IPS-NIHi7 (cell line): ENCODE data around the gene NDUFAF7.
"Not testable (repeated sequence)": the region's sequence is repeated elsewhere in the genome, so short reads cannot be mapped to it uniquely, and the experiment has no call there.

Source experiments
- DNase-seq: peaks from one replicate; pipeline ENCODE4 v3.0.0; 2012; ENCODE audit warnings: mixed read lengths; ENCODE audit errors: extremely low spot score

Gene NDUFAF7

DNA sequence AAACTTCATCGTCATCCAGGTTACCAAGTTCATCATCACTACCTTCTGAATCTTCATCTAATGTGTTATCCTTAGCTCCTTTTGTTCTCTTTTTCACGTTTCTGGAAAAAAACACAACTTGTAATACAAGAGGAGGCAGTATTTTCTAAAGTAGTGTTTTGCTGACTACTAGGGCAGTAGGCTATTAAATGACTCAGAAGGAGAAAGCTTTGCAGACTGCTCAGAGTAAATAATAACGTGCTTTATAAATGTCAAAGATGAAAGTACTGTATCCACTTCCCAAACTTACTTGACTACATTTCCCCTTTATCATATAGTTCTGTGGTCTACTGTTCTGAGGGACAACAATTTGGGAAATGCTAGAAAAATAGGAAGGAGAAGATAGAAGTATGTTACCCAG is 19.5 kb upstream of the NDUFAF7 start:
- DNase-seq, result no peak

DNA sequence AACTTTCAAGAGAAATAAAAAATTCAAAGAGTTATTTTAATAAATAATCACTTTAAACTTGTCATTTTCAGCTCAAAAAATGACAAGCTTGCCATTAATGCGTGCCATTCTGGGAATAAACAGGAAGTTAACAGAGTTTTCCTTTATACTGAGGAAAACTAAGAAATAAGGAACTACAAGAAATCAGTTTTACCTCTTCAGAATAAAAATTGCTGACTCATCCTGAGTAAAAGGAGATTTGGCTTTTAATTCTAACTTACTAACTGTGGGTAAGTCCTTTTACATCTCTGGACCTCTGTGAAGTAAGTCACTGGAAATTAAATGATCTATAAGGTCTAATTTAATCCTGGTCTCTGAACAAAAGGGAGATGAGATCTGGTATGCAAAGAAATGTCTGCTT is 16.2 kb upstream of the NDUFAF7 start:
- DNase-seq, result no peak

DNA sequence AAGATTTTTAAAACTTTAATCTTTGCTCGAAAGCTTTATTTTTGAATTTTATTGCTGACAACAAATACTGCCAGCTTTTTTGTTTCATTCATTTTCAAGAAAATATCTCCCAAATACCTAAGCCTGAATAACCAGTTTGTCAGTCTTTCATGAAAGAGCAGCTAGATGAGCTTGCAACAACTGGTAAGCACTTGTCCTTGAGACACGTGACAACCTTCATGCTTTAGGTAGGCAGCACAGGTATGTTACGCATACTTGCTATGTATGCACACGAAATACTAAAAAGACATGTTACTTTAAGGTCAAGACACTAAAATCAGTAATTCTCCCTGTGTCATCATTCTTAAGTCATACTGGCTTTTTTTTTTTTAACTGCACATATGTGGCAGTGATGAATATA is 12.4 kb upstream of the NDUFAF7 start:
- no peak for DNase-seq

DNA sequence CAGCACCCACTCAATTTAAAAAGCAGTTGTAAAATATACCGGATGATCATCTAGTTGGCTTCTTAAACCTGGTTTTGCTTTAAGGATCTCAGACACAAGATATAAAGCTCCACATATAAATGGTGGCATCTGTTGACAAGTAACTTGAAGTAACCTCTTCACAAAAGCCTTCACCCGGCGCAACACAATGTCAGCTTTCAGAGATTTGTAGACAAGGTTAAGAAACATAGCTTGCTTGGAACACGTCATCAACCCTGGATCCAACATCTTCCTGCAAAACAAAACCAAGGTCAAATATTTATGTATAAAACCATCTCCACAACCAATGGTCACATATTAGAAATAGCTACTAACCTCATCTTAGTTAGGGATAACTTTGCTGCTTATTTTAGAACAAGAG is 8.3 kb upstream of the NDUFAF7 start:
- no peak for DNase-seq

DNA sequence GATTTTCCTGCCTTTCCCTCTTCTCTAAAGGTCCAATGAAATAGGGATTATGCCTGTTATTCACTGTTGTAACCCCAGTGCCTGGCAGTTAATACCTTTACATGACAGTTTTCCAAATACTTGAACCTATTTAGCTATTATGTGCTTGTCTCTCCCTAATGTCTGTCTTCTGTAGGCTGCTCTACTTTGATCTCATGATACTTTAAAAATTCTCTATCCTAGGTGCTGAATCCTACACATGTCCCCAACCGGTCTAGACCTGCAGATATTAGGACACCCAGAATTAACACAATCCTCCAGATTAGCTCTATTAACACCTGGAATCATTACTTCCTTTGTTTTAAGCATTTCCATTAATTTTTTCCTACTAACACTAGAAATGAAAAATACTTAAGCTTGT is 7.4 kb upstream of the NDUFAF7 start:
- DNase-seq, result no peak

DNA sequence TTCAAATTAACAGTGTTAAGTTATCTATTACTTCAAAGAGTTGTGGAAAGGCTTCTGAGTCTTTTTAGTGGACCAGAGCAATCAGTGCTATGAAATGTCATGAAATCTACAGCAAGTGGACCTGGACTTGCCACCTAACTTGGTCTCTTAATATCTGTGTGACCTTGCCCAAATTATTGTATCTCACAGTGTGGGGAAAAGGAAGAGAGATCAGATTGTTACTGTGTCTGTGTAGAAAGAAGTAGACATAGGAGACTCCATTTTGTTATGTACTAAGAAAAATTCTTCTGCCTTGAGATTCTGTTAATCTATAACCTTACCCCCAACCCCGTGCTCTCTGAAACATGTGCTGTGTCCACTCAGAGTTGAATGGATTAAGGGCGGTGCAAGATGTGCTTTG is 6.3 kb upstream of the NDUFAF7 start:
- DNase-seq, result not testable (repeated sequence)

DNA sequence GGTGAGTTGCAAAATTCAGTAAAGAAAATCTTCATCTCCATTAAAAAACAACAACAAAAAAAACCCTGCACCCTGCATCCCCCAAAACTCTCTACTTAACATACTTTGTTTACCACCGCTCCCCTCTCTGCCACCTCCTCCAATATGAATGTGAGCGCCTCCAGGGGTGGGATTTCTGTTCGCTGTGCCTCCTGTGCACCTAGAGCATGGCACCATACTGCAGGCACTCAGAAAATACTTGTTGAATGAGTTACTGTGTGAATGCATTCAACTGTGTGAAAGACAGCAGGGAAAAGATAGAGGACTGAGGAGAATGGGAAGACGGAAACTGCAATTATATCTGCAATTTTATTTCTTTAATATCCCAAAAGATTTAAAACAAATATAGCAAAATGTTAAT is 4.6 kb upstream of the NDUFAF7 start:
- no peak for DNase-seq

DNA sequence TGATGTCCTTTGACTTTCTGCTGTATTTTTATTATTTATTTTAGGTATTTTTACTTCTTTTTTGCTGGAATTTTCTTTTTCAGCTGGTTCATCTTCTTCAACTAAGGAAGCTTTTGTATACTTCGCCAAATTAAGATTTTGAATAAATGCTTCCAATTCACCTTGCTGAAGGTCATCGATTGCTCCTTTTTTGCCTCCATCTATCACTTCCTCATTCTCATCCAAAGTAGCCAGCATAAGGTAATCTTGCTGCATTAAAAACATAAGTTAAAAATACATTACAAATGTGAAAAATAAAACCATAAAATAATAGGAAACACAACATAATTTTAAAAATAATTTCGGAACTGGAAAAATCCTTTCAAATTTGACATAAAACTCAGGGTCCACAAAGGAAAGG is 2.7 kb upstream of the NDUFAF7 start:
- DNase-seq, result no peak

DNA sequence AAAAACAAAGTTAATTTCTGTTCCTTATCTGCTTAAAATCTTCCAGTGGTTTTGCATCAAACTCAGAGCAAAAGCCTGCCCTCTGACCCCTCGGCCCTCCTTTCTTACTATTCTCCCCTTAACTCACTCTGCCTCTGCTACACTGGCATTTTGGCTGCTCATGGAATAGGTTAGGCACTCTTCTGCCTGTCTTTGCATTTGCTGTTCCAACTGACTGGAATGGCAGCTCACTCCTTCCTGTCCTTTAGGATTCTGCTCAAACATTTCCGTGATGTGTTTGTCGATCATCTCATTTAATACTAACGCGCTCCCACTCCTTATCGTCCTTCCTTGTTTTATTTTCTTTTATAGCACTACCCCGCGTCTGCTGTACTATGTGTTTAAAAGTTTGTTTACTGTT is 877 bp upstream of the NDUFAF7 start:
- DNase-seq, result peak; percentile 12

DNA sequence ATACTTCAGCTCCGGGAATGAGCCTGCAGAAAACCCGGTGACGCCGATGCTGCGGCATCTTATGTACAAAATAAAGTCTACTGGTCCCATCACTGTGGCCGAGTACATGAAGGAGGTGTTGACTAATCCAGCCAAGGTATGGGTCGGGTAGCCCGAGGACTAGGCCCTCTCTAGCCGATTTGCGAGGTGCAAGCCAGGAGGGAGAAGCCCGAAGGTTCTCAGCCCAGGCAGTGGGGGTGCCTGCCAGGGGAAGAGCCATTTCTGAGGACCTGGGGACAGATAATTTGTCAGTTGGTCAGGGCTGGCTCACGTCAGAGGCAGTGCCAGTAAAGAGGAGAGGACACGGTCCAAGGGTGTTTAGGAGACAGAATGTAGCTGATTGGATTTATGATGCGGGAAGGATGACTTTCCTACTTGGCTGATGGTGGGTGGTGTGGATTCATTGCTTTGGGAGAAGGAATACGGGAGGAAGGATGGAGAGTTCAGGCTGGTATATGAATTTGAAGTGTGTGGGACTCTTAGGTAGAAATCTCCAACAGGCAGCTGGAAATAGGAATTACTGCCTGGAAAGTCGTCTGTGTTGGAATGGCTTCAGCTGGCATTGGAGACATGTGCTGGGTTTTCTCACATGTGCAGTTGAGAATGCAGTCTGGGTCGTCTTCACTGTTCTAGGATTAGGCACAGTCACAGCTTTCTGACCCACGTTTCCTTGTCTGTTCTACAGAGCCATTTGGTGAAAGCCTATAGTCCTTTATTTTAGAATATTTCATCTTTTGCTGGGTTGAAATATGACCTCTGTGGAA is 874 bp downstream of the NDUFAF7 start:
- peak; percentile 41 for DNase-seq

DNA sequence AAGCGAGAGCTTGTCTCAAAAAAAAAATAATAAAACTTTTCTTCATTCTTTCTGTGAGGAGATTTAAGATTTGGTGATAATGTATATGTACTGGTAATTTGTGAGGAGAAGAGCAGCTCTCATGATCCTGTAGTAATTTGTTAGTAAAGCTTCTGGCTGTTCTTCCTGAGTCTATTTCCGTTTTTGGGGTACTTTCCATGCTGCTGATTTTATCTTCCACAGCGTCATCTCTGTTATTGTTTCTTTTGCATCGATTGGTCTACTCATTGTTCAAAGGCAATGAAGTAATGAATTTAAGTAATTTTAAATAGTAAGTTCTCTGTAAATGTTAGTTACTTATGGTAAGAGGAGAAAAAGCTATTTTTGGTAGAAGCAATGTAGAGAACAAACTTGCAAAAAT is 12.0 kb downstream of the NDUFAF7 start:
- DNase-seq, result no peak

DNA sequence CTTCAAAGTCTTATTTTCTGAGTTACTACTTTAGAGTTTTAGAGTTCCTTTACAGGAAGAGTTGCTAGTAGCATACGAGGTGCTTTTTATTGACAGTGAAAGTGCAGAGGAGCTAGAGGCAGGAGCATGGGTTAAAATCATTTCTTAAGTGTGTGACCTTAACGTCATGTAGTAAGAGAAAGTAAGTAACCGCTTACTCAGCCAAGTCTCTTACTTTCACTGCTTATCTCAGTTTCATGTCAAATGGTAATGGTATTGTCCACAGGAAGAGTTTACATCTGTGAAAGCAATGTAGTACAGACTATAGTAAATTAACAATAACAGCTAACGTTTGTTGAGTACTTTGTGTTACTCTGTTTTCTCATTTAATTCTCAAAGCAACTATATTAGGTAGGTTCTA is 12.6 kb downstream of the NDUFAF7 start:
- DNase-seq, result no peak

DNA sequence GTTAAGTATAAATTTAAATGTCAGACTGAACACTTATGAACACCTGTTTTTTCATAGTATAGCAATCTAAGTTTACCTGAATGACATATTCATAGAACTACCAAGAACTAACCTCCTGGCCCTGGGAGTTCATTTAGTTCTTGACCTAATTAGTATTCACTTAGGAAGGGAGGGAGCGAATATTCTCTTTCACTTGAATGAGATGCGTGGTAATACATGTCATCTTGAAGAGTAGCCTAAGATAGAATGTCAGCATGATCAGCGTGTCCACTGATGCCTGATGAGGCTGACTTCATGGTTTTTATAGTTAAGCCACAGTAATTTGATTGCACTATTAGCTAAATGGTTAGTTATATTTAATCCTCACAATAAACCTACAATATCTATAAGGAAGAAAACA is 13.3 kb downstream of the NDUFAF7 start:
- DNase-seq, result no peak

DNA sequence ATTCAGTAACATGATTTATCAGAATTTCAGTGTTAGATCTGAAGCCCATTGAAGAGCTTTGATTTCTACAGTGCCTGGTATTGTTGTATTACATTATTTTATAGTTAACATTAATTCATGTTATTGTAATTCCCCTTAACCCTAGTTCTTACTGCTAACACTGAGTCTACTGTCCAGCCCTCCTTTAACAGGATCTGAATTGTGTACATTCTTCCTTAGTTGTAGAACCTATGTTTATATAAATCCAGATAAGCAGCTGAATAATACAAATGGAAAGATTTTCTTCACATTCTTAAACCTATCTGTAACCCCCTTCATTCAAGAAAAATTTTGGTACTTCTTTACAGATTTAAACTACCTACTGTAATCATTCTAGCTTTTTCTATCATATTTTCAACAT is 14.7 kb downstream of the NDUFAF7 start:
- no peak for DNase-seq

DNA sequence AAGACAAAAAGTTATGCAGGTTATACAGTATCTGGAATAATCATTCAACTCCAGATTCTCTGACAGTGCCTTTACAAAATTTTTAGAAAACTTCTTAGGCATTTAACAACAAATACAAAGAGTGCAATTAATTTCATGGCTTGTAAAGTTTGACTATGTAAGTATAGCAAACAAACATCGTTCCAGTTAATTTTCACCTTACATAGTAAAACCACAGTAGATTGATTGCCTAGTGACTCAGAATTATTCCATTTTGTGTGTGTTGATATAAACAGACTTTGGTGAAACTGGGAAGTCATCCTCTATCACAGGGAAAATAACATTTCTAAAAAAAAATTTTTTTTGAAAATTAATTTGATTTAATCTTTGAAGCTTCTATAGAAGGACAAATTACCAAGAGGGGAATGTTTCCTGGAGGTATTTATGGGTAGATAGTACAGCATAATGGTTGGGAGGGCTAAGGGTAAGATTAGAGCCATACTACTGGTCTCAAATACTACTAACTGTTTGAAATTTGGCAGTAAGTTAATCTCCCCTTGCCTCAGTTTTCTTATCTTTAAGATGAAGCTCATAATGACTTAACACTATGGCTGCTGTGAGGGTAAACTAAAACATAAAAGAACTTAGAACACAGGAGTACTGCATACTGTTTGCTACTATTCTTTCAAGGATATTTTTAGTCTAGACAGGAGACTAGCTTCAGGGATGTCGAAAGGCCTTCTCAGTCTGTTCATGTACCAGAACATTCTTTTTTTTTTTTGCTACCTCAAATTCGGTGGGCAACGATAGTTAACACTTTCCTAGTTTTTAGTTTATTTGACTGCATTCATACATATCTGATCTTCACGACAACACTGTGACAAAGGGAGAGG is 19.6 kb downstream of the NDUFAF7 start:
- no peak for DNase-seq

DNA sequence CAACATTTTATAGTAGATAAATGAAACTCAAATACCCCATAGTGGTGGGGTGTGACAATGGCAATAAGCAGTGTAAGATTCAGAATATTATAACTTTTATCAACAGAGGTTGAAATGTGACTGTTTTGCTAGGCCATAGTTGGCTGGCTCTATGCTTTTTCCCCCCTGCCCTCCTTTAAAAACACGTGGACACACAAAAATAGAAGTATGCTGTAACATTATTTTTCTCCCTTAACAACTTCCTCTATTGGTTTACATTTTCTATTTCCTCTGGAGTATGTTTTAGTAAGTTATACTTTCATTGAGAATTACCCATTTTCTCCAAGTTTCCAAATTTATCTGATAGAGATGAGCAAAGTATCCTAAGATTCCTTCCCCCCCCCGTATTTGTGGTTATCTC is 31.1 kb downstream of the NDUFAF7 start:
- DNase-seq, result no peak

DNA sequence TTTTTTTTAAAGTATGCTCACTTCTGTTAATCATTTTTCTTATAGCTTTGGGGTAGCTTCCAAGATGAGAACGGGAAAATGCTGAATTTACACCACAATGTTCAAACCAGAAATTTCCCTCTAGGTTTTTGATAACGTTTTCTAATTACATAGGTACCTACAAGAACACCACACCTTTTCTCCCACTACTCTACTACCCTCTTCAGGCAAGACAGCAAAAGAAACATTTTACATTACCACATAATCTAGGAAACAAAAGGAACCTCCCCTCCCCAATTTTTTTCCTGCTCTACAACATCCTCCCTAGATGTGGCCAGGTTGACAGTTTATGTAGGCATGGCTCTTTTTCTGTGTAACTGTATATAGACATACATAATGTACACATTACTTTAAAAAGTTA is 32.4 kb downstream of the NDUFAF7 start:
- peak; percentile 14 for DNase-seq

DNA sequence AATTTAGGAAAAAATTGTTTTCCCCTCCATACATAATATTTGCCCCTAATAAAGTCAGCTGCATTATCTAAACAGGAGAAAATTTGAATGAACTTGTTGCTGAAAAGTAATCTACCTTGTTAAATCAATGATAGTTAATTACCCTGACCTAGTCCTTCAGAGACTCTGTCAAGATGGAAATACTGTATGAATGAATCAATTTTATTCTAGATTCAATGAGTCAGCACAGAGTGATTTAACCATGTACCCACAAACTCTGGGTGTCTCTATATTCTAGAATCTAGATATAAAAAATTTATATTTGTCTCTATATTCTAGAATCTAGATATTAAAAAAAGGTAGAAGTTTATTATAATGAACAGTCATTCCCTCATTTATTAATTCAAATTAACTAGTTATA is 36.2 kb downstream of the NDUFAF7 start:
- no peak for DNase-seq

DNA sequence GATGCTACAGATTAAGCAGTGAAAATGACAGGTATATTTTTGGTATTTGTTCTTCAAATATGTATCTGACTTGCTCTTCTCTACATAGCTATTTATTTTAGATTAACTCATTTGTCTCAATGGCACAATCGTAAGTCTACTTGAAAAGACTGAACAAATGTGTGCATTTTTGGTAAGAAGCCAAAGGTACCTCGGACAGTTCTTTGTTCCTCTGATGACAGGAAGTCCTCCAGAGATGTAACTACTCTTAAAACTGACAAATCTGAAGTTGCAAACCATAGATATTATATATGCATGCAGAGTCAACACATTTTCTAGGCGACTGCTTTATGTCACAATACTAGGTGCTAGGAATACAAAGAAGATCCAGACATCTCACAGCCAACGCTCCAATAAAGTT is 36.7 kb downstream of the NDUFAF7 start:
- no peak for DNase-seq

DNA sequence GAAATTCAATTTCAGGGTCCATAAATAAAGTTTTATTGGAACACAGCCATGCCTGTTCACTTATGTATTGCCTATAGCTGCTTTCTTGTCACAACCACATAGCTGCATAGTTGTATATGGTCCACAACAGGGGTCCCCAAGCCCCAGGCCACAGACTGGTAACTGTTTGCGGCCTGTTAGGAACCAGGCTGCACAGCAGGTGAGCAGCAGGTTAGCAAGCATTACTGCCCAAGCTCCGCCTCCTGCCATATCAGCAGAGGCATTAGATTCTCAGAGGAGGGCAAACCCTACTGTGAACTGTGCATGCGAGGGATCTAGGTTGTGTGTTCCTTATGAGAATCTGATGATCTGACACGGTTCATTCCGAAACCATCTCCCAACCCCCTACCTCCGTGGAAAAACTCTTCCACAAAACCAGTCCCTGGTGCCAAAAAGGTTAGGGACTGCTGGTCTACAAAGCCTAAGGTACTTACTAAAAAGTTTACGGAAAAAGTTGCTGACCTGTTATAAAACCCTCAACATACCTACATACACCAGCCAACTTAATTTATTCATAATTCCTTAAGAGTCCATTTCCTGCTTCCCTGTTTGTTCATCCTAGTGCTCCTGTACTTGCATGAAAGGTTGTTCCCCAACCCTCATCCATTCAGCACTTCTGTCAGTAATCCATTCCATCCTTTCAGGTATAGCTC is 40.1 kb downstream of the NDUFAF7 start:
- peak; percentile 21 for DNase-seq

DNA sequence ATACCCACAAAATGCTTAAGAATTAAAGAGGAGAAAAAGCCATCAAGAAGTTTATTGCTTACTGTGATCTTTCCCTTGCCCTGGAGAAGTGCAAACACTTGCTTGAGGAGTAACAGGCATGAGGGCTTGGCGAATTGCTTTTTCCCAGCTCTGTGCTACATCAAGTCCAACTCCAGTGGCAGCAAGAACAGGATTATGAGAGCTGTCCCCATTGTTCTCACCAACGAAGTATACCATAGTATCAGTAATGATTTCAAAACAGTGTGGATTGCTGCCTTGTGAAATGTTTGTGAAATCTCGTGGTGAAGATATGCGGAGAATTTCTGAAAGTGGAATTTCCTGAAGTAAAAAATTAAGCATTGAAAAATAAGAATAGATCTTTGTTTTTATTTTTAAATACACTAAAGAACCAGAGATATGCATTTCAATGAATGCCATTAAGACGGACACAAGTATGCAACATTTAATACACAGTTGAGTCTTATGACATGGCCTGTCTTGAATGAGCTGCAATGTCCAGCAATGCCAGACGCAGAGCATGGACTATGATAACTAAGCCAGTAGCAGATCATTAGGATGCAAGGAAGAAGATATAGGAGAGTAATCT is 43.0 kb downstream of the NDUFAF7 start:
- no peak for DNase-seq

DNA sequence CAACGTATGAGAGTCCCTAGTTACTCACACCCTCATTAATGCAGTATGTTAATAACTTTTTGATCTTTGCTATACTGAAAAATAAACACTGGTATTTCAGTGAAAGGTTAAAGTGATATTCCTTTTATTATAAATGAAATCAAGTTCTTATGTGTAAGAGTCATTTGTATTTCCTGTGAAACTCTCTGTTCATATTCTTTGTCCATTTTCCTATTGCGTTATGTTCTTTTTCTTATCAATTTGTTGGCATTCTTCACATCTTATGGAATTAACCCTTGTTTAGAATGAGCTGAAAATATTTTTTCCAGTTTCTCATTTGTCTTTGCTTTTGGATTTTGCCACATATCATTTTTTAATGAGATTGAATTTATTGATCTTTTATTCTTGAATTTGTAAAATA is 44.8 kb downstream of the NDUFAF7 start:
- no peak for DNase-seq
